HepG2 (cell line): ENCODE results near the gene IGFALS.

Source experiments
- CREB3 ChIP-seq: sonication (generic); formaldehyde crosslinking; IDR thresholded peaks from 2 replicates; pipeline ENCODE4 v1.5.0; 2020; ENCODE audit warnings: missing genetic modification reagents
- CSRNP2 ChIP-seq: sonication (generic); formaldehyde crosslinking; conservative IDR thresholded peaks from 2 replicates; pipeline ENCODE4 v1.8.0; 2022; ENCODE audit warnings: low read depth, missing genetic modification reagents
- CTCF ChIP-seq: sonication (generic); formaldehyde crosslinking; IDR thresholded peaks from 2 replicates; pipeline ENCODE4 v1.5.0; 2020; ENCODE audit warnings: mild to moderate bottlenecking, missing genetic modification reagents, moderate library complexity
- EZH2 ChIP-seq: conservative IDR thresholded peaks from 2 replicates; pipeline ENCODE4 v1.6.1; 2012; ENCODE audit warnings: mild to moderate bottlenecking, low read depth, low read length, moderate library complexity
- HMGXB3 ChIP-seq: sonication (generic); formaldehyde crosslinking; IDR thresholded peaks from 2 replicates; pipeline ENCODE4 v1.4.0; 2020; ENCODE audit warnings: missing genetic modification reagents, borderline replicate concordance
- LBX2 ChIP-seq: sonication (generic); formaldehyde crosslinking; IDR thresholded peaks from 2 replicates; pipeline ENCODE4 v1.5.0; 2020; ENCODE audit warnings: missing genetic modification reagents, mild to moderate bottlenecking, borderline replicate concordance
- ZBTB33 ChIP-seq: sonication (generic); formaldehyde crosslinking; IDR thresholded peaks from 2 replicates; pipeline ENCODE4 v1.4.0; 2020; ENCODE audit warnings: missing genetic modification reagents
- ZMYM2 ChIP-seq: sonication (generic); formaldehyde crosslinking; IDR thresholded peaks from 2 replicates; pipeline ENCODE4 v1.8.0; 2022; ENCODE audit warnings: mild to moderate bottlenecking, missing genetic modification reagents
- ZNF274 ChIP-seq: sonication (generic); formaldehyde crosslinking; IDR thresholded peaks from 2 replicates; pipeline ENCODE4 v1.5.1; 2020; ENCODE audit warnings: mild to moderate bottlenecking, missing genetic modification reagents
- ZNF414 ChIP-seq: sonication (generic); formaldehyde crosslinking; IDR thresholded peaks from 2 replicates; pipeline ENCODE4 v1.5.0; 2020; ENCODE audit warnings: missing genetic modification reagents

GRCh38 chr16:1780677-1781072 is 12.8 kb downstream of the IGFALS start:
- TF ChIP-seq CTCF (CRISPR knock-in tag): no peak
- TF ChIP-seq ZNF274: no peak
- TF ChIP-seq CREB3 (CRISPR knock-in tag): no peak
- no peak for TF ChIP-seq ZMYM2
- no peak for TF ChIP-seq CSRNP2 (CRISPR knock-in tag)
- TF ChIP-seq HMGXB3: no peak
- no peak for TF ChIP-seq ZBTB33
- no peak for TF ChIP-seq LBX2 (CRISPR knock-in tag)
- no peak for TF ChIP-seq EZH2
- TF ChIP-seq ZNF414 (CRISPR knock-in tag): no peak
